HG02571 (cell line): ENCODE data around the gene OCLN.
"Not testable (repeated sequence)": the region's sequence is repeated elsewhere in the genome, so short reads cannot be mapped to it uniquely, and the experiment has no call there.

Experiments
- ATAC-seq: cut with Tn5 transposase; IDR thresholded peaks from one replicate; pipeline ENCODE4 v1.9.1; 2021; ENCODE audit warnings: mild to moderate bottlenecking, moderate library complexity; ENCODE audit not compliant: unreplicated experiment

OCLN gene, protein sequence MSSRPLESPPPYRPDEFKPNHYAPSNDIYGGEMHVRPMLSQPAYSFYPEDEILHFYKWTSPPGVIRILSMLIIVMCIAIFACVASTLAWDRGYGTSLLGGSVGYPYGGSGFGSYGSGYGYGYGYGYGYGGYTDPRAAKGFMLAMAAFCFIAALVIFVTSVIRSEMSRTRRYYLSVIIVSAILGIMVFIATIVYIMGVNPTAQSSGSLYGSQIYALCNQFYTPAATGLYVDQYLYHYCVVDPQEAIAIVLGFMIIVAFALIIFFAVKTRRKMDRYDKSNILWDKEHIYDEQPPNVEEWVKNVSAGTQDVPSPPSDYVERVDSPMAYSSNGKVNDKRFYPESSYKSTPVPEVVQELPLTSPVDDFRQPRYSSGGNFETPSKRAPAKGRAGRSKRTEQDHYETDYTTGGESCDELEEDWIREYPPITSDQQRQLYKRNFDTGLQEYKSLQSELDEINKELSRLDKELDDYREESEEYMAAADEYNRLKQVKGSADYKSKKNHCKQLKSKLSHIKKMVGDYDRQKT

DNA sequence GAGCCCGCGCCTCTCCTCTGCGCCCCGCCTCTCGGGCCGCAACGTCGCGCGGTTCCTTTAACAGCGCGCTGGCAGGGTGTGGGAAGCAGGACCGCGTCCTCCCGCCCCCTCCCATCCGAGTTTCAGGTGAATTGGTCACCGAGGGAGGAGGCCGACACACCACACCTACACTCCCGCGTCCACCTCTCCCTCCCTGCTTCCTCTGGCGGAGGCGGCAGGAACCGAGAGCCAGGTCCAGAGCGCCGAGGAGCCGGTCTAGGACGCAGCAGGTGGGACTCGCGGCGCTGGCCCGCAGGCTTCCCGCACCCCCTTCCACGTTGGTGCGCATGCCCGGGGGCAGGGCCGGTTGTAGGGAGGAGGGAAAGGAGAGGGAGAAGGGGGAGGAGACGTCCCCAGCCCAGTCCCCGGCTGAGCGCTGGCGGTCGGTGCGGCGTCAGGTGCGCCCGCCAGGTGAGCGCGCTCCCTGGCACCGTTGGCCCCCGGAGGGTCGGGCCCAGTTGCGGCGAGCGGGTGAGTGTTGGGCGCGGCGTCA, at the start of gene OCLN:
TSS of gene OCLN (plus strand) at position 400 of the 532 bp plus-strand sequence. CDS start 11,455 bp downstream, outside the sequence.
- ATAC-seq: no peak

DNA sequence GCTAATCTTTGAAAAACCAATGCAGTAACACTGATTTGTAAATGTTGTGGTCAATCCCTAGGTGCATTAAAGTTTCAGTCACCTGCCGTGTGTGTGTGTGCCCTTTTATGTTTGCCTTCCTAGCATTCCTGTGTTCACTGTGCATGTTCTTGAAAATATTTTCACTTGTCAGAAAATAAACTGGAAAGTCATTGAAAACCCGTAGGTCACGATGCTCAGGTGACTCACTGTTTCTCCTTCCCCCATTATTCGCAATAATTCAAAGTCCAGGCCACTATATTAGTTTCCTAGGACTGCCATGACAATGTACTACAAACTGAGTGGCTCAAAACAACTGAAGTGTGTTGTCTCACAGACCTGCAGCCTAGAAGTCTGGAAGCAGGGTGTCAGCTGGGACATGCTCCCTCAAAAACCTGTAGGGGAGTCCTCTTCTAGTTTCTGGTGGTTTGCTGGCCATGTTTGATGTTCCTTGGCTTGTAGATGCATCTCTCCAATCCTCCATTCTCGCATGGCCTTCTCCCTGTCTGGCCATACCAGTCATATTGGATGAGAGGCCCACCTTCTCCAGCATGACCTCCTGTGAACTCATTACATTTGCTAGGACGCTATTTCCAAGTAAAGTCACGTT, 48.3 kb upstream of the OCLN start:
- no peak for ATAC-seq

DNA sequence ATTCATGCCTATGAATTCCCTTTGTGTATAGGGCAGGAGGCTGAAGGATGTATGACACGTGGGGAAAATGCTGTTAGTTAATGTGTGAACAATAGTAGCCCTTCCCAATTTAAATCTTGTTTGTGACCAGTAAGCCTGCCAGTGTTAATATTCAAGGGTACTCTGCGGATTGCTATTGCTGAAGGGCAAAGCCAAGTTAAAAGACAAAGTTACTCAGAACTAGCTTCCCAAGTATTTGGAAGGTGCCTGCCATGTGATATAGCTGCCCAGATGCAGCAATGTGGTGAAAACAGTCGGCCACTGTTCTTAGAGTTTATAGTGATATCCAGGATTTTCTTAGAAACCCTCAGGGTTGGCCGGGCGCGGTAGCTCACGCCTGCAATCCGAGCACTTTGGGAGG, 43.1 kb upstream of the OCLN start:
- no peak for ATAC-seq

DNA sequence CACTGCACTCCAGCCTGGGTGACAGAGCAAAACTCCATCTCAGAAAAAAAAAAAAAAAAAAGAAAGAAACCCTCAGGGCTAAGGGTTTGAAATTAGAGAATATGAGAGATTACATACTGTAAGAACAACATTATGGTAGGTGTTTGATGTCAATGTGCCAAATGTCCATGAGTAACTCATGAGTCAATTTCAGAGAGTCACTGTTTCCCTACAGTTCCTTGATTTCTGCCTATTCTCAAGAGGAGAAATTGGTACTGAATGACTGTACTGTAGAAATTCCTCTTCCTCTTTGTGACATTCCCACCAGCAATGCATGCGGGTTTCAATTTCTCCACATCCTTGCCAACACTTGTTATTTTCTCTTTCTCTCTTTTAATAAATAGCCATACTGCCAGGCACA, 42.5 kb upstream of the OCLN start:
- ATAC-seq: no peak

DNA sequence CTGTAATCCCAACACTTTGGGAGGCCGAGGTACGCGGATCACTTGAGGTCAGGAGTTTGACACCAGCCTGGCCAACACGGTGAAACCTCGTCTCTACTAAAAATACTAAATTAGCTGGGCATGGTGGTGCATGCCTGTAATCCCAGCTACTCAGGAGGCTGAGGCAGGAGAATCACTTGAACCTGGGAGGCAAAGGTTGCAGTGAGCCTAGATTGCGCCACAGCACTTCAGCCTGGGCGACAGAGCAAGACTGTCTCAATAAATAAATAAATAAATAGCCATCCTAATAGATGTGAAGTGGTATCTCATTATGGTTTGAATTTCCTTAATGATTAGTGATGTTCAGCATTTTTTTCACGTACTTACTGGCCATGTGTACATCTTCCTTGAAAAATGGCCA, 42.1 kb upstream of the OCLN start:
- not testable (repeated sequence) for ATAC-seq

DNA sequence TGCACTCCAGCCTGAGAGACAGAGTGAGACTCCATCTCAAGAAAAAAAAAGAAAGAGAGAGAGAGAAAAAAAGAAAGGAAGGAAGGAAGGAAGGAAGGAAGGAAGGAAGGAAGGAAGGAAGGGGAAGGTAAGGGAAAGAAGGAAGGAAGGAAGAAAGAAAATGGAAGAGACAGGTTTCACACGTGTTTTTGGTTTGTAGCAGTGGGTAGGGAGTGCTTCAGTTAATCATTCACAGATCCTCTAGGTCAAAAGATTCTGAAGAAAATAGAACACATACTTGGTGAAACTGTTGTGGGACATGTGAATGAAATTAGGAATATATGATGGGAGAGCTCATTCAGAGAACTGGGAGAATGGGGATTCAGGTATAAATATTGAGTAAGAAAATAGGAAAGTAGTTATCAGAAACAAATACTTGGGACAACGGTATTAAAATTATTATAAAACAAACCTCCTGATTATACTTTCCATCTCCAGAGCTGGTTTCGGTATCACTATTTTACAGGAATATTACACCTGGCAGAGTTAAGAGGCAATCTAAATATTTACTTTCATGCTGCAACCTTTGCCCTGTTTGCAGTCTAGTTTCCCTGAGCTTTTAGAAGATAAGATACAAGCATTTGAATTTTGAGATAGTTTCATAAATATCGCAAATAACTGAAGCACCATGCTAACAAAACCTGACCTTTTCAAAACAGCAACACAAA, 40.5 kb upstream of the OCLN start:
- ATAC-seq: no peak

DNA sequence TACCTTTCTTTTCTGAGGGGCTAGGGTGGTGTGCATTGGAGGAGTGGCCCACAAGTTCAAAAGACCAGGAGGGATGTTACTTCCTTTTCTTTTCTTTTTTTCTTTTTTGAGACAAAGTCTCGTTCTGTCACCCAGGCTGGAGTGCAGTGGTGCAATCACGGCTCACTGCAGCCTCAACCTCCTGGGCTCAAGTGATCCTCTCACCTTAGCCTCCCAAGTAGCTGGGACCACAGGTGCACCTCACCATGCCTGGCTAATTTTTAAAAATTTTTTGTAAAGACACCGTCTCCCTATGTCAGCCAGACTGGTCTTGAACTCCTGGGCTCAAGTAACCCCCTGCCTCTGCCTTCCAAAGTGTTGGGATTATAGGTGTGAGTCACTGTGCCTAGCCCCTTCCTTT, 39.1 kb upstream of the OCLN start:
- ATAC-seq: not testable (repeated sequence)

DNA sequence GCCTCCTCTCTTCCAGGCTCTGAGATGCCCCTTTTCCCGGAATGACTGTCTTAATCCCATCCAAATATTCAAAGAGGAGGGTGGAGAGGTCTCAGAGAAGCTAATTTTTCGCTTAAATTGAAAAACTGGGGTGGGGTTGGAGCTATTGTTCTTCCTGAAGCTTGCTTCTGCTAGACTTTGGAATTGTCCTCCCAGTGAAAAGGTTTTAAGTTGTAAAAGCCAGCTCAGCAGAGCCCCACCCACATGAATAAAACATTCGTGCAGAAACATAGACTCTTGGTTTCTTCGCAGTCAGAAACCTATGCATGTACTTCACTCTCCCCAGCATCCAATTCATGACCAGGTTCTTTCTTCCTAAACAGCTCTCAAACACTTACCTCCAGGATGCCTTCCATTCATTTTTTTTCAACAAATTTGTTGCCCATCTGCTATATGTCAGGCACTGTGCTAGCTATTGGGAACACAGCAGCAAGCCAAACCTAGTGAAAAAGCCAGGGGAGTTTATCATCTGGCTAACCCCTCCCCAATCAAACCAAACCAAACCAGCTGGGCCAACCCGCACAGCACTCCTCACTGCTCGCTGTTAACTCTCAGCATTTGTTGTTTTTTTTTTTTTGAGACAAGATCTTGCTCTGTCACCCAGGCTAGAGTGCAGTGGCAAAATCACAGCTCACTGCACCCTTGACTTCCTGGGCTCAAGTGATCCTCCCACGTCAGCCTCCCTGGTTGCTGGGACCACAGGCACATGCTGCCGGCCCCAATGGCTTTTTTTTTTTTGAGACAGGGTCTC, 37.9 kb upstream of the OCLN start:
- ATAC-seq: no peak

DNA sequence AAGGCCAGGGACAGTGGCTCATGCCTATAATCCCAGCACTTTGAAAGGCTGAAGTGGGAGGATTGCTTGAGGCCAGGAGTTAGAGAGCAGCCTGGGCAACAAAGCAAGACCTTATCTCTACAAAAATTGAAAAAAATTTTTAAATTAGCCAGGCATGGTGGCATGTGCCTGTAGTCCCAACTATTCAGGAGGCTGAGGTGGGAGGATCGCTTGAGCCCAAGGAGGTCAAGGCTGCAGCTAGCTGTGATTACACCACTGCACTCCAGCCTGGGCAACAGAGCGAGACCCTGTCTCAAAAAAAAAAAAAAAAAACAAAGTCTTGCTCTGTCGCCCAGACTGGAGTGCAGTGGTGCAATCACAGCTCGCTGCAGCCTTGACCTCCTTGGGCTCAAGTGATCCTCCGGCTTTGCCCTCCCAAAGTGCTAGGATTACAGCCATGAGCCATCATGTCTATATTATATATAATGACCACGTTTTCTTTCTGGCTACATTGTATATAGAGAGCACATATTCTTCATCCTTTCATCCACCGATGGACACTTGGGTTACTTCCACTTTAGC, 37.1 kb upstream of the OCLN start:
- ATAC-seq: not testable (repeated sequence)

DNA sequence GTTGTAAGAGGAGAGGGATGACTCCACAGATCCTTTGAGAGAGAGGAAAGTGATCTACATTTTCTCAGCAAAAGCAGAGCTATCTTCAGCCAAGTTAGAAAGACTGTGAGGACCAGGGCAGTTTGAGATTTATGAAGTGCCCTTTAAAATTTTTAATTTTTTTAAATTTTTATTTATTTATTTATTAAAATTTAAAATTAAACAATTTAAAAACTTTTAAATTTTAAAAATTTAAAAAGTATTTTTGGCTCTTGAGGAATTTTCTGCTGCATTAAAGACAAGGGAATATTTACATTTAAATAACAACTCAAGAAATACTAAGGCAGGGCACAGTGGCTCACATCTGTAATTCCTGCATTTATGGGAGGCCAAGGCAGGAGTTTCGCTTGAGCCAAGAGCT, 30.4 kb upstream of the OCLN start:
- ATAC-seq: no peak

DNA sequence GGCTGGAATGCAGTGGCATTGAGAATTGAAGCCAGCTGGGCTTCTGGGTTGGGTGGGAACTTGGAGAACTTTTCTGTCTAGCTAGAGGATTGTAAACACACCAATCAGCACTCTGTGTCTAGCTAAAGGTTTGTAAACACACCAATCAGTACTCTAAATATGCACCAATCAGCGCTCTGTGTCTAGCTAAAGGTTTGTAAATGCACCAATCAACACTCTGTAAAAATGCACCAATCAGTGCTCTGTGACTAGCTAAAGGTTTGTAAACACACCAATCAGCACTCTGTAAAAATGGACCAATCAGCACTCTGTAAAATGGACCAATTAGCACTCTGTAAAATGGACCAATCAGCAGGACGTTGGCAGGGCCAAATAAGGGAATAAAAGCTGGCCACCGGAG, 26.2 kb upstream of the OCLN start:
- ATAC-seq: not testable (repeated sequence)

DNA sequence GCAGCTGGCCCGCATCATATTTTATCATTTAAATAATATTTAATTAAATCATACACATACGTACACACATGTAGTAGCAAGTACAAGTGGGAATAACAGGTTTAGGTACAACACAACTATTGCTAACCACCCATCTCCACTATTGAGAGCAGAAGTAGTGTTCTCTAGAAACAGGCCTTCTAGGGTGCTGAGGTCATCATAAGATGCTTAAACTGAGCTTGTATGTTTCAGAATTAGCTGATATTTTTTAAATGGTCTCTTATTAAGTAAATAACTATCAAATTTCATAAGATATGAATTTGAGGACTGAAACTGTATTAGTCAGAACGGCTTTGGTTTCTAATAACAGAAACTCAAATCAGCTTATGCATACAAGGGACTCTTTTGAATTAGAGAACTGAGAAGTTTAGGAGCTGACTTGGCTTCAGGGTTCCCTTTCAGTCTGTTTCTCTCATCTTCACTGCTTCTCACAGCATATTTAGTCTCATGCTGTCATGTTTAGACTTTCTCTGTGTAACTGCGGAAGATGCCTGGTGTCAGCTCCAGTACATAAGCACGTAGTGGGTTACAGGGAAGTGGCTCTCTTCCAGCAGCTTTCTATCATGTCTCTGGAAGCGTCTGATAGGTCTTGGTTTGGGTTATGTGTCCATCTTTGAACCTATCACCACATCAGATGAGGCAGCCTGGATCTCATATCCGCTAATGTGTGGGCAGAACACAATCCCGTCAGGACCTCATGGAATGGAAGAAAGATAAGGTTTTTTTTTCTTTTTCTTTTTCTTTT, 25.0 kb upstream of the OCLN start:
- ATAC-seq: peak; percentile 97

DNA sequence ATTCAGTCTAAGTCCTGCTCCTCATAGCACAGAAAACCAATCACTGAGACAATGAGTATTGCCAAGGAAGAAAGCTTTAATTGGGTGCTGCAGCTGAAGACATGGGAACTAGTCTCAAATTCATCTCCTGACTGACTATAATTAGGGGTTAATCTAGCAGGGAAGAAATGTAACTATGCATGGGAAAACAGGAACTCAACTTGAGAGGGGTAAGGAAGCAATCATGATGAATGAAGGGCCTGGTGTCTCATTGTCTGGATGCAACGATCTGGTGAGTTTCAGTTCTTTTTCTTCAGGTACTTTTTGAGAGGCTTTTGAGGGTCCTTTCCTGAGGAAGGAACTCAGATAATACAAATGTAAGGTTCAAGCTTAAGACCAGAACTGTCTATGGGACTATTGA, 24.0 kb upstream of the OCLN start:
- no peak for ATAC-seq

DNA sequence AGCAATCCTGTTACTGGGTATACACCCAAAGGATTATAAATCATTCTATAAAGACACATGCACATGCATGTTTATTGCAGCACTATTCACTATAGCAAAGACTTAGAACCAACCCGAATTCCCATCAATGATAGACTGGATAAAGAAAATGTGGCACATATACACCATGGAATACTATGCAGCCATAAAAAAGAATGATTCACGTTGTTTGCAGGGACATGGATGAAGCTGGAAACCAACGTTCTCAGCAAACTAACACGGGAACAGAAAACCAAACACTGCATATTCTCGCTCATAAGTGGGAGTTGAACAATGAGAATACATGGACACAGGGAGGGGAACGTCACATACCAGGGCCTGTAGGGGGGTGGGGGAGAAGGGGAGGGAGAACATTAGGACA, 21.1 kb upstream of the OCLN start:
- not testable (repeated sequence) for ATAC-seq

DNA sequence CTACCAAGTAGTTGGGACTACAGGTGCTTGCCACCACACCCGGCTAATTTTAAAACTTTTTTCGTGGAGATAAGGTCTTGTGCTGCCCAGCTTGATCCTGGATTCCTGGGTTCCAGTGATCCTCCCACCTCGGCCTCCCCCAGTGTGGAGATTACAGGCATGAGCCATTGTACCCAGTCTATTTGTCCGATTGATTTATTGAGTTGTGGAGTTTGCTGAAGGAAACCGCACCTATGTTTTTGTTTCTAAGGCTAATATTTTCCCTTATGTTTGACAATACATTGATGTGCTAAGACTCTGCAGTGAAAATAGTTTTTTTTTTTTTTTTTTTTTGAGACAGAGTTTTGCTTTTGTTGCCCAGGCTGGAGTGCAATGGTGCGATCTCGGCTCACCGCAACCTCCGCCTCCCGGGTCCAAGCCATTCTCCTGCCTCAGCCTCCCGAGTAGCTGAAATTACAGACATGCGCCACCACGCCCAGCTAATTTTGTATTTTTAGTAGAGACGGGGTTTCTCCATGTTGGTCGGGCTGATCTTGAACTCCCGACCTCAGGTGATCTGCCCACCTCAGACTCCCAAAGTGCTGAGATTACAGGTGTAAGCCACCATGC, 20.0 kb upstream of the OCLN start:
- ATAC-seq: not testable (repeated sequence)

DNA sequence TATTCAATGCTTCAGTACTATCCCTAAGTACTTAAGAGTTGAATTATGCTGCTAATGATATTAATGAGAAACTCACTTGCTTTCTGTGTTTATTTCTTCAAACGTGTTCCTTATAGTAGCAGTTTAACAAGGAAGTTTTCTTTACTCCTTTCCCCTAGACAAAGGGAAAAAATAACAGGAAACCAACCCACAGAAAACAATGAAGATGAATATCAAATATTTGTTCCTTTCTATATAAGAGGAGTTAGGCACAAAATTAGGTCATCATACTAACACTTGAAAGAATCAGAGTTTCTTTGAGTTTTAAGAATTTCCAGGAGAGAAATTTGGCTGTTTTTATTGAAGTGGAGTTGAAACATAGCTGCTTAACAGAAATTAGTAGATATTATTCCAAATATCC, 15.4 kb upstream of the OCLN start:
- ATAC-seq: no peak

DNA sequence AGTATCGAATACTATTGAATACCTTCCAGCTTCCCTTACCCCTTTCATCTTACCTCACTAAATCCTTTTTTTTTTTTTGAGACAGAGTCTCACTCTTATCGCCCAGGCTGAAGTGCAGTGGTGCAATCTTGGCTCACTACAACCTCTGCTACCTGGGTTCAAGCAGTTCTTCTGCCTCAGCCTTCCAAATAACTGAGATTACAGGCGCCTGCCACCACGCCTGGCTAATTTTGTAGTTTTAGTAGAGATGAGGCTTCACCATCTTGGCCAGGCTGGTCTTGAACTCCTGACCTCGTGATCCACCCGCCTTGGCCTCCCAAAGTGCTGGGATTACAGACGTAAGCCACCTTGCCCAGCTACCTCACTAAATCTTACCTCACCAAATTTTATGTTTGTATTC, 14.3 kb upstream of the OCLN start:
- not testable (repeated sequence) for ATAC-seq

DNA sequence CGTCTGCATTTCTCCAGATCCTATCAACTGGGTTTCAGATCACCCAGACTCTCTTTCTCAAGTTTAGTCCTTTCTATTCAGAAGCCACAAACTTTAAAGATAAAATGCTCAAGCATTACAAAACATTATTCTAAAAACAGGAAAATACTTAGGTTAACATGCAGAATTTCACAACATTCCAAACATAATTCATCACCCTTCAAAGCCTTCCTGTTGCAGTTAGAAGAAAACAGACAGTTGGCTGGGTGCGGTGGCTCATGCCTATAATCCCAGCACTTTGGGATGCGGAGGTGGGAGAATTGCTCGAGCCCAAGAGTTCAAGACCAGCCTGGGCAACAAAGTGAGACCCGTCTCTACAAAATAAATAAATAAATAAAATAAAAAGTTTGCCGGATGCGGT, 7.7 kb upstream of the OCLN start:
- no peak for ATAC-seq

DNA sequence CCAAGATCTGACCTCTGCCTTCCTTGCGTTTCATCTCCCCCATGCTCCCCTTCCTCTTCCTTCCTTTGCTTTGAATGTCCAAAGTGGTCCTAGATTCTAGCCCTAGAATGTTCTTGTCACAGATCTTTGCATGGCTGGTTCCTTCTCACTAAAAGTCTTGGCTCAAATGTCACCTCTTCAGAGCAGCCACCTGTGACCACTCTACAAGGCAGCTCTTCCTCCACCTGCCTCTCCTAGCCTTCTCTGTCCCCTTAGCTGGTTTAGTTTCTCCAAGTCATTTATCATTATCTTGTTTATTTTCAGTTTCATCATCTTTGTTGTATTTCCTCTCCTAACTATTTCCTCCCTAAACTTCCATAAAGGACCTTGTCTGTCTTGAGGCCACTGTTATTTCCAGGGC, 7.1 kb upstream of the OCLN start:
- no peak for ATAC-seq
